Panc1 (cell line): ENCODE measurements around the gene MYRIP. TPM values are rescaled to one million over a fixed set of nuclear protein-coding genes. Genes with fewer than 3 reads are reported as not detected.

Experiments
- ATAC-seq: fragments of 200-7000 bp; cut with Tn5 transposase; 2 replicates; pipeline ENCODE4 v1.9.1; 2020; ENCODE audit warnings: mild to moderate bottlenecking, moderate library complexity
- BruUV-seq: library from RNA; stranded (reverse); fragments of 400-500 nt; replicated peaks from 2 replicates; lab custom pipeline; 2021; lab: Mats Ljungman, UMichigan
- CTCF ChIA-PET: fragments of 300-600 bp; sonication (Branson Sonifier 250); formaldehyde crosslinking; loops from one replicate; lab custom pipeline; 2022; ENCODE audit warnings: antibody characterized with exemption; lab: Charles Lee
- POLR2A ChIA-PET: fragments of 300-600 bp; sonication (Branson Sonifier 250); formaldehyde crosslinking; loops from one replicate; lab custom pipeline; 2022; ENCODE audit warnings: antibody characterized with exemption; lab: Charles Lee
- DNase-seq: peaks from one replicate; pipeline ENCODE4 v3.0.0-alpha.2; 2010; ENCODE audit warnings: low read depth, low spot score
- H3K27ac ChIP-seq: 2 replicates; pipeline ENCODE4 v1.5.1; 2011; ENCODE audit warnings: mild to moderate bottlenecking, low read length, inconsistent platforms
- H3K27me3 ChIP-seq: fragments of 200-500 bp; sonication (Bioruptor generic); 2 replicates; pipeline ENCODE4 v1.6.0; 2014; ENCODE audit warnings: low read length, inconsistent platforms; ENCODE audit not compliant: control insufficient read depth, insufficient read depth
- H3K36me3 ChIP-seq: fragments of 200-500 bp; sonication (Bioruptor generic); 2 replicates; pipeline ENCODE4 v1.5.1; 2014; ENCODE audit warnings: inconsistent platforms, mild to moderate bottlenecking, low read length, moderate library complexity; ENCODE audit not compliant: control insufficient read depth, insufficient read depth
- H3K4me1 ChIP-seq: 2 replicates; pipeline ENCODE4 v1.5.1; 2011; ENCODE audit warnings: inconsistent platforms, mild to moderate bottlenecking, low read length, moderate library complexity; ENCODE audit not compliant: control insufficient read depth, insufficient read depth
- H3K4me3 ChIP-seq, 2 experiments: 2 replicates each; pipeline ENCODE4 v1.5.1; 2011 to 2012; ENCODE audit warnings: low read depth in 2 of 2, low read length in 2 of 2, mild to moderate bottlenecking in 2 of 2, inconsistent platforms in 1 of 2, moderate library complexity in 1 of 2
- H3K9me3 ChIP-seq: fragments of 200-500 bp; sonication (Bioruptor generic); 2 replicates; pipeline ENCODE4 v1.5.1; 2014; ENCODE audit warnings: low read depth, mild to moderate bottlenecking, inconsistent platforms, low read length, moderate library complexity; ENCODE audit not compliant: control insufficient read depth, insufficient read depth
- CTCF ChIP-seq: fragments of 450-650 bp; IDR thresholded peaks from 2 replicates; pipeline ENCODE4 v1.5.1; 2017; ENCODE audit warnings: mild to moderate bottlenecking
- POLR2AphosphoS5 ChIP-seq: IDR thresholded peaks from 2 replicates; pipeline ENCODE4 v1.6.1; 2012; ENCODE audit warnings: mild to moderate bottlenecking, low read depth, low read length, moderate library complexity
- REST ChIP-seq, 2 experiments: IDR thresholded peaks; 2 replicates each; pipeline ENCODE4 v1.6.1; 2011 to 2012; ENCODE audit warnings: low read depth in 2 of 2, control low read depth in 1 of 2, low read length in 1 of 2, mild to moderate bottlenecking in 1 of 2, moderate library complexity in 1 of 2; ENCODE audit not compliant: insufficient read depth in 1 of 2
- SIN3A ChIP-seq: IDR thresholded peaks from 2 replicates; pipeline ENCODE4 v1.6.1; 2012; ENCODE audit warnings: low read depth, mild to moderate bottlenecking, low read length, moderate library complexity, borderline replicate concordance; ENCODE audit not compliant: insufficient read depth
- TCF7L2 ChIP-seq: IDR thresholded peaks from 2 replicates; pipeline ENCODE4 v1.6.1; 2011; ENCODE audit warnings: mild to moderate bottlenecking, low read depth, low read length, inconsistent platforms
- in situ Hi-C: cut with HindIII; loops from 2 replicates; pipeline ENCODE4 v1.10.0; 2016; ENCODE audit warnings: low sequenced_read_pairs, low pct_unique_long_range_greater_than_20kb
- intact Hi-C: fragments of 100-400 bp; cut with micrococcal nuclease; formaldehyde crosslinking; loops from one replicate; pipeline ENCODE4 v1.10.0; 2022; ENCODE audit not compliant: unreplicated experiment
- total RNA-seq: library from RNA; stranded (reverse); gene quantifications from one replicate; pipeline ENCODE4 v1.2.1, GENCODE V29; 2021; ENCODE audit not compliant: unreplicated experiment

Gene MYRIP
- total RNA-seq, 1 experiment from 2014 or later, result 0.59 TPM

- in situ Hi-C loops, result no loop called here
- Histone ChIP-seq H3K27ac (no peak overlapping the region), H3K4me3 (no peak overlapping the region), H3K4me1 (no peaks in the 10 kb centered on the region), H3K27me3 (no peaks in the 10 kb centered on the region), H3K36me3 (no peaks in the 10 kb centered on the region), H3K9me3 (peaks cover 4% of the 10 kb centered on the region; the same call in 1 of the 2 replicates)
- no peak for TF ChIP-seq TCF7L2
- TF ChIP-seq SIN3A, result no peak
- no peak for TF ChIP-seq POLR2AphosphoS5
- no peak for TF ChIP-seq REST (IDR thresholded peaks at IDR 0.05; ENCODE audit: insufficient read depth in 1 of 2, low read depth in 2 of 2, low read length in 1 of 2)
- TF ChIP-seq CTCF, result no peak
- CTCF ChIA-PET, result no interaction called here
- POLR2A ChIA-PET, result no interaction called here
- no peak for ATAC-seq
- intact Hi-C loops, result no loop called here
- no TSS peak for BruUV-seq
- no peak for DNase-seq
Observed at GRCh38 chr3:40096661-40097111, 287.3 kb downstream of the MYRIP start.

- Histone ChIP-seq H3K4me1 (no peaks in the 10 kb centered on the region), H3K27me3 (no peaks in the 10 kb centered on the region), H3K4me3 (no peak overlapping the region), H3K27ac (no peak overlapping the region), H3K9me3 (peaks cover 4% of the 10 kb centered on the region; the same call in 1 of the 2 replicates), H3K36me3 (no peaks in the 10 kb centered on the region)
- ChIA-PET CTCF (no interaction called here), POLR2A (no interaction called here)
- in situ Hi-C loops, result no loop called here
- ATAC-seq, result no peak
- DNase-seq, result no peak
- no TSS peak for BruUV-seq
- intact Hi-C loops, result no loop called here
- TF ChIP-seq TCF7L2 (no peak), CTCF (no peak), SIN3A (no peak), REST (IDR thresholded peaks at IDR 0.05; ENCODE audit: insufficient read depth in 1 of 2, low read depth in 2 of 2, low read length in 1 of 2) (no peak), POLR2AphosphoS5 (no peak)
Observed at GRCh38 chr3:40097131-40098117, 288.0 kb downstream of the MYRIP start.
